H9 (cell line): ENCODE measurements around the gene AGT. TPM values are rescaled to one million over a fixed set of nuclear protein-coding genes. Genes with fewer than 3 reads are reported as not detected.
A peak's percentile ranks its signal among the peaks of the same experiment; 100 is the strongest.

Source experiments
- DNase-seq: peaks from one replicate; pipeline ENCODE4 v3.0.0-alpha.2; 2017
- H2AFZ ChIP-seq: one replicate; pipeline ENCODE4 v1.6.1; 2013; ENCODE audit warnings: mild to moderate bottlenecking, low read length, control low read depth, moderate library complexity
- H2AK5ac ChIP-seq: 2 replicates; pipeline ENCODE4 v1.6.1; 2013; ENCODE audit warnings: low read length, control low read depth, mixed read lengths; ENCODE audit not compliant: insufficient read length
- H2BK120ac ChIP-seq: one replicate; pipeline ENCODE4 v1.6.1; 2013; ENCODE audit warnings: low read depth, mild to moderate bottlenecking, low read length, control low read depth, inconsistent platforms; ENCODE audit not compliant: poor library complexity, severe bottlenecking
- H2BK12ac ChIP-seq: 2 replicates; pipeline ENCODE4 v1.6.1; 2013; ENCODE audit warnings: low read length, control low read depth, mixed read lengths, low read depth; ENCODE audit not compliant: insufficient read length
- H2BK15ac ChIP-seq: 2 replicates; pipeline ENCODE4 v1.6.1; 2013; ENCODE audit warnings: low read depth, low read length, control low read depth
- H2BK20ac ChIP-seq: one replicate; pipeline ENCODE4 v1.6.1; 2013; ENCODE audit warnings: low read depth, mild to moderate bottlenecking, low read length, control low read depth, inconsistent platforms; ENCODE audit not compliant: poor library complexity, severe bottlenecking
- H2BK5ac ChIP-seq: 2 replicates; pipeline ENCODE4 v1.6.1; 2013; ENCODE audit warnings: low read length, control low read depth, mixed read lengths; ENCODE audit not compliant: insufficient read length
- H3K14ac ChIP-seq: 2 replicates; pipeline ENCODE4 v1.6.1; 2013; ENCODE audit warnings: low read length, control low read depth; ENCODE audit not compliant: insufficient read depth
- H3K18ac ChIP-seq: 2 replicates; pipeline ENCODE4 v1.6.1; 2013; ENCODE audit warnings: low read depth, mild to moderate bottlenecking, mixed read lengths, low read length, control low read depth; ENCODE audit not compliant: insufficient read length
- H3K23ac ChIP-seq: 2 replicates; pipeline ENCODE4 v1.6.1; 2013; ENCODE audit warnings: low read length, control low read depth, mixed read lengths, low read depth; ENCODE audit not compliant: insufficient read length
- H3K23me2 ChIP-seq: 2 replicates; pipeline ENCODE4 v1.6.1; 2013; ENCODE audit warnings: low read depth, mild to moderate bottlenecking, mixed read lengths, low read length, control low read depth; ENCODE audit not compliant: insufficient read length, poor library complexity, severe bottlenecking
- H3K27ac ChIP-seq: 2 replicates; pipeline ENCODE4 v1.5.1; 2013; ENCODE audit warnings: low read length, control low read depth, mixed read lengths, low read depth; ENCODE audit not compliant: insufficient read length
- H3K27me3 ChIP-seq: 2 replicates; pipeline ENCODE4 v1.6.1; 2013; ENCODE audit warnings: low read length, control low read depth, inconsistent platforms; ENCODE audit not compliant: insufficient read depth
- H3K4ac ChIP-seq: 2 replicates; pipeline ENCODE4 v1.6.1; 2013; ENCODE audit warnings: low read depth, mild to moderate bottlenecking, control low read depth, inconsistent platforms, low read length, moderate library complexity
- H3K4me1 ChIP-seq: 2 replicates; pipeline ENCODE4 v1.6.1; 2013; ENCODE audit warnings: low read length, control low read depth, inconsistent platforms; ENCODE audit not compliant: insufficient read depth
- H3K4me2 ChIP-seq: 2 replicates; pipeline ENCODE4 v1.6.1; 2013; ENCODE audit warnings: low read length, control low read depth, mixed read lengths; ENCODE audit not compliant: insufficient read length, insufficient read depth
- H3K56ac ChIP-seq: 2 replicates; pipeline ENCODE4 v1.6.1; 2013; ENCODE audit warnings: low read depth, mild to moderate bottlenecking, mixed read lengths, low read length, control low read depth; ENCODE audit not compliant: insufficient read length
- H3K79me1 ChIP-seq: 2 replicates; pipeline ENCODE4 v1.6.1; 2013; ENCODE audit warnings: low read depth, mild to moderate bottlenecking, moderate library complexity, low read length, control low read depth, inconsistent platforms; ENCODE audit not compliant: insufficient read depth, poor library complexity, severe bottlenecking
- H3K79me2 ChIP-seq: 2 replicates; pipeline ENCODE4 v1.6.1; 2013; ENCODE audit warnings: low read length, control low read depth, inconsistent platforms; ENCODE audit not compliant: insufficient read depth
- H3K9ac ChIP-seq: 2 replicates; pipeline ENCODE4 v1.6.1; 2013; ENCODE audit warnings: low read length, control low read depth, mixed read lengths; ENCODE audit not compliant: insufficient read length; ENCODE audit errors: extremely low read depth
- H3K9me3 ChIP-seq: one replicate; pipeline ENCODE4 v1.6.1; 2013; ENCODE audit warnings: low read depth, low read length, inconsistent platforms; ENCODE audit not compliant: control insufficient read depth
- H3T11ph ChIP-seq: one replicate; pipeline ENCODE4 v1.6.1; 2013; ENCODE audit warnings: mild to moderate bottlenecking, low read length, control low read depth, inconsistent platforms
- H4K20me1 ChIP-seq: one replicate; pipeline ENCODE4 v1.6.1; 2013; ENCODE audit not compliant: control insufficient read depth, insufficient read length, insufficient read depth
- H4K5ac ChIP-seq: 2 replicates; pipeline ENCODE4 v1.6.1; 2013; ENCODE audit warnings: low read depth, mild to moderate bottlenecking, mixed read lengths, low read length, control low read depth; ENCODE audit not compliant: insufficient read length
- H4K8ac ChIP-seq: replicated peaks from 2 replicates; pipeline ENCODE4 v1.6.1; 2013; ENCODE audit warnings: low read length, control low read depth, mixed read lengths, low read depth; ENCODE audit not compliant: insufficient read length
- H4K91ac ChIP-seq: 2 replicates; pipeline ENCODE4 v1.6.1; 2013; ENCODE audit warnings: low read depth, mild to moderate bottlenecking, moderate library complexity, mixed read lengths, low read length, control low read depth; ENCODE audit not compliant: insufficient read length
- H3K27ac Mint-ChIP-seq, 3 experiments: 2 replicates in 2 of 3; 3 replicates in 1 of 3; pipeline ENCODE4 v1.8.0; 2020 to 2021; ENCODE audit warnings: mixed read lengths in 3 of 3, mild to moderate bottlenecking in 1 of 3, moderate library complexity in 1 of 3
- H3K27me3 Mint-ChIP-seq: 2 replicates; pipeline ENCODE4 v1.8.0; 2021; ENCODE audit warnings: low read depth, mild to moderate bottlenecking, moderate library complexity, mixed read lengths
- H3K36me3 Mint-ChIP-seq, 3 experiments: 2 replicates in 2 of 3; 3 replicates in 1 of 3; pipeline ENCODE4 v1.8.0; 2020 to 2021; ENCODE audit warnings: low read depth in 3 of 3, mixed read lengths in 3 of 3; ENCODE audit not compliant: insufficient read depth in 1 of 3
- H3K4me1 Mint-ChIP-seq, 2 experiments: 2 replicates each; pipeline ENCODE4 v1.8.0; 2020; ENCODE audit warnings: mixed read lengths in 2 of 2
- H3K4me3 Mint-ChIP-seq, 2 experiments: 2 replicates in 1 of 2; 3 replicates in 1 of 2; pipeline ENCODE4 v1.8.0; 2020 to 2021; ENCODE audit warnings: mild to moderate bottlenecking in 2 of 2, mixed read lengths in 2 of 2, moderate library complexity in 1 of 2
- H3K9me3 Mint-ChIP-seq, 2 experiments: 2 replicates in 1 of 2; 3 replicates in 1 of 2; pipeline ENCODE4 v1.8.0; 2020; ENCODE audit warnings: mild to moderate bottlenecking in 2 of 2, mixed read lengths in 2 of 2, moderate library complexity in 1 of 2
- CTCF ChIP-seq: fragments of 200-600 bp; sonication (generic); conservative IDR thresholded peaks from 3 replicates; pipeline ENCODE4 v1.8.0; 2021; ENCODE audit warnings: antibody characterized with exemption, mild to moderate bottlenecking
- WGBS: extraction: QIAGEN DNeasy Blood & Tissue Kit; methylation state at CpG from one replicate; pipeline ENCODE4 v1.1.7; 2013; ENCODE audit warnings: missing lambda C conversion rate, low lambda C conversion rate, mixed read lengths; ENCODE audit not compliant: insufficient read length; ENCODE audit errors: extremely low coverage; 5-methylcytosine and 5-hydroxymethylcytosine counted together
- total RNA-seq: library from RNA; stranded (reverse); gene quantifications from 2 replicates; pipeline ENCODE4 v1.2.1, GENCODE V29; 2021

AGT gene
- total RNA-seq, 1 experiment from 2014 or later = not detected

- Histone ChIP-seq H4K8ac (no peak overlapping the region), H2BK12ac (no peak overlapping the region), H3K9ac (no peak overlapping the region), H3K4me1 (no peaks in the 10 kb centered on the region), H2AFZ (no peak overlapping the region), H3K79me2 (no peaks in the 10 kb centered on the region), H2BK20ac (no peak overlapping the region), H3K23ac (no peak overlapping the region), H3K56ac (no peak overlapping the region), H3K4me2 (no peak overlapping the region), H4K5ac (no peak overlapping the region), H3K9me3 (no peaks in the 10 kb centered on the region), H4K91ac (no peak overlapping the region), H2AK5ac (no peak overlapping the region), H4K20me1 (no peaks in the 10 kb centered on the region), H2BK5ac (no peak overlapping the region), H2BK120ac (no peak overlapping the region), H3K27ac (no peak overlapping the region), H3K4ac (no peak overlapping the region), H3K14ac (no peak overlapping the region), H3K27me3 (no peaks in the 10 kb centered on the region), H3K79me1 (no peaks in the 10 kb centered on the region), H3T11ph (no peak overlapping the region), H3K23me2 (no peaks in the 10 kb centered on the region), H3K18ac (no peak overlapping the region), H2BK15ac (no peak overlapping the region)
- DNase-seq = no peak
- Mint-ChIP-seq H3K27ac (peak overlapping the region in 1 of 3 experiments; percentile 27; a peak in 1 of 7 replicates), H3K9me3 (peaks cover 0 to 3% of the 10 kb centered on the region in 2 experiments; a peak in 1 of 5 replicates), H3K36me3 (no peaks in the 10 kb centered on the region), H3K4me3 (no peak overlapping the region), H3K4me1 (peaks cover 13 to 20% of the 10 kb centered on the region in 2 experiments), H3K27me3 (peaks cover 16% of the 10 kb centered on the region)
- WGBS = no CpG with 5 or more reads among the region's 17 CpGs
- no peak for TF ChIP-seq CTCF
These were observed 1.4 kb downstream of the AGT start for GRCh38 chr1:230712470-230712942.
